Amniotic stem cell (primary cell): ENCODE data around the gene COBLL1.
A peak's percentile ranks its signal among the peaks of the same experiment; 100 is the strongest.
"Not testable (repeated sequence)": the region's sequence is repeated elsewhere in the genome, so short reads cannot be mapped to it uniquely, and the experiment has no call there.

Experiments used
- DNase-seq: peaks from one replicate; lab custom pipeline; 2025; lab: John Stamatoyannopoulos, UW

COBLL1 gene

GRCh38 chr2:164717000-164717803, 124.4 kb downstream of the COBLL1 start:
- DNase-seq: peak; percentile 36

- no peak for DNase-seq
Measured at GRCh38 chr2:164714471-164714870, 127.2 kb downstream of the COBLL1 start.

- DNase-seq: no peak
Measured at GRCh38 chr2:164711766-164712138, 129.9 kb downstream of the COBLL1 start.

- DNase-seq: no peak
Measured at GRCh38 chr2:164710837-164711765, 130.5 kb downstream of the COBLL1 start.

- DNase-seq: not testable (repeated sequence)
Measured at GRCh38 chr2:164710252-164710836, 131.3 kb downstream of the COBLL1 start.

GRCh38 chr2:164706522-164706921, 135.1 kb downstream of the COBLL1 start:
- no peak for DNase-seq

- DNase-seq: no peak
Measured at GRCh38 chr2:164705412-164706167, 136.0 kb downstream of the COBLL1 start.

- DNase-seq: no peak
Measured at GRCh38 chr2:164703915-164704706, 137.5 kb downstream of the COBLL1 start.

GRCh38 chr2:164701565-164701964, 140.1 kb downstream of the COBLL1 start:
- DNase-seq: no peak

GRCh38 chr2:164700390-164700789, 141.2 kb downstream of the COBLL1 start:
- no peak for DNase-seq

GRCh38 chr2:164697688-164698461, 143.7 kb downstream of the COBLL1 start:
- DNase-seq: no peak

- no peak for DNase-seq
Measured at GRCh38 chr2:164696634-164697033, 145.0 kb downstream of the COBLL1 start.

- DNase-seq: no peak
Measured at GRCh38 chr2:164694275-164694695, 147.3 kb downstream of the COBLL1 start.

- no peak for DNase-seq
Measured at GRCh38 chr2:164693834-164694233, 147.8 kb downstream of the COBLL1 start.

GRCh38 chr2:164693390-164693789, 148.2 kb downstream of the COBLL1 start:
- DNase-seq: no peak

- DNase-seq: no peak
Measured at GRCh38 chr2:164692958-164693357, 148.7 kb downstream of the COBLL1 start.

- DNase-seq: no peak
Measured at GRCh38 chr2:164692114-164692513, 149.5 kb downstream of the COBLL1 start.

- no peak for DNase-seq
Measured at GRCh38 chr2:164691346-164691887, 150.2 kb downstream of the COBLL1 start.

- DNase-seq: no peak
Measured at GRCh38 chr2:164690361-164690760, 151.3 kb downstream of the COBLL1 start.

- DNase-seq: no peak
Measured at GRCh38 chr2:164688896-164689419, 152.7 kb downstream of the COBLL1 start.
